Hindlimb muscle (tissue), 1 donor: ENCODE measurements around the gene MAZ. TPM values are rescaled to one million over a fixed set of nuclear protein-coding genes. Genes with fewer than 3 reads are reported as not detected.

Source experiments
- DNase-seq: peaks from one replicate; pipeline ENCODE4 v3.0.0-alpha.2; 2013
- polyA plus RNA-seq: library from polyadenylated mRNA; unstranded; fragments of 120-200 nt; gene quantifications from one replicate; pipeline ENCODE4 v1.2.1, GENCODE V29; 2013; ENCODE audit not compliant: insufficient read length

MAZ gene
- polyA plus RNA-seq, 1 donor, result 270 TPM

- no peak for DNase-seq
Measured at GRCh38 chr16:29809850-29810698, 3.7 kb downstream of the MAZ start.

- DNase-seq, result no peak
Measured at GRCh38 chr16:29810699-29811169, 4.4 kb downstream of the MAZ start.

GRCh38 chr16:29811170-29811895, 5.0 kb downstream of the MAZ start:
- peak; percentile 84 for DNase-seq

GRCh38 chr16:29811896-29812665, 5.8 kb downstream of the MAZ start, which contains the start of gene PRRT2:
Gene PRRT2 (plus strand): TSS chr16:29812193. CDS start chr16:29813055, 862 bp downstream.
- peak; percentile 84 for DNase-seq

GRCh38 chr16:29812754-29813643, 6.7 kb downstream of the MAZ start:
- no peak for DNase-seq

- no peak for DNase-seq
Measured at GRCh38 chr16:29813644-29814562, 7.6 kb downstream of the MAZ start.

GRCh38 chr16:29814592-29814991, 8.3 kb downstream of the MAZ start:
- no peak for DNase-seq

GRCh38 chr16:29815032-29815721, 8.8 kb downstream of the MAZ start:
- DNase-seq, result no peak

- peak; percentile 100 for DNase-seq
Measured at GRCh38 chr16:29815793-29816693, 9.7 kb downstream of the MAZ start, which contains the start of gene PAGR1. Gene PAGR1 (plus strand): TSS chr16:29816152. CDS start chr16:29816526, 374 bp downstream.

- no peak for DNase-seq
Measured at GRCh38 chr16:29816694-29817441, 10.5 kb downstream of the MAZ start.

- DNase-seq, result no peak
Measured at GRCh38 chr16:29818082-29818481, 11.8 kb downstream of the MAZ start.

- DNase-seq, result no peak
Measured at GRCh38 chr16:29819506-29819905, 13.2 kb downstream of the MAZ start.

GRCh38 chr16:29820271-29820701, 14.0 kb downstream of the MAZ start, which contains the start of gene MVP:
Gene MVP (plus strand): TSS chr16:29820462. CDS start chr16:29830550, 10,088 bp downstream.
- DNase-seq, result peak; percentile 64

- DNase-seq, result no peak
Measured at GRCh38 chr16:29820730-29821642, 14.7 kb downstream of the MAZ start.

- DNase-seq, result no peak
Measured at GRCh38 chr16:29821643-29822115, 15.3 kb downstream of the MAZ start.

- DNase-seq, result no peak
Measured at GRCh38 chr16:29824589-29825144, 18.3 kb downstream of the MAZ start.
